ENCODE results near the gene YDJC.

YDJC gene

GRCh38 chr22:21634081-21634480, 4.3 kb upstream of the YDJC start:
- TF ChIP-seq EZH2phosphoT487 (conservative IDR thresholded peaks at IDR 0.05; ENCODE audit: low read length) (no peak), CTCF (IDR thresholded peaks at IDR 0.05; ENCODE audit: insufficient read depth, low read length, poor library complexity, severe bottlenecking) (no peak)
- Histone ChIP-seq H3K27me3 (ENCODE audit: low read length) (no peaks in the 10 kb centered on the region), H3K79me2 (ENCODE audit: insufficient read depth, low read length) (0 out of 2 replicates have a peak, but pooled peaks cover under 1% of the 10 kb centered on the region), H3K27ac (ENCODE audit: low read depth, low read length) (no peak overlapping the region), H3K9me2 (replicated peaks; ENCODE audit: insufficient read depth, low read length) (no peaks in the 10 kb centered on the region), H3F3A (ENCODE audit: insufficient read depth) (no peaks in the 10 kb centered on the region), H2AFZ (ENCODE audit: low read depth, low read length, severe bottlenecking) (no peak overlapping the region), H3K36me3 (ENCODE audit: low read length) (no peaks in the 10 kb centered on the region), H3K9me3 (ENCODE audit: insufficient read depth, low read length) (no peaks in the 10 kb centered on the region), H4K20me1 (ENCODE audit: low read depth, low read length) (no peaks in the 10 kb centered on the region), H3K4me2 (ENCODE audit: low read depth, low read length, poor library complexity, severe bottlenecking) (no peak overlapping the region), H3K4me3 (ENCODE audit: insufficient read depth, low read length, poor library complexity, severe bottlenecking) (no peak overlapping the region), H3K9ac (ENCODE audit: low read length) (no peak overlapping the region)

- no peak overlapping the region for H2AFZ ChIP-seq (ENCODE audit: low read depth, low read length, severe bottlenecking)
- H3K9ac ChIP-seq (ENCODE audit: low read length), result no peak overlapping the region
- no peaks in the 10 kb centered on the region for H3K36me3 ChIP-seq (ENCODE audit: low read length)
Measured at GRCh38 chr22:21633481-21633880, 3.7 kb upstream of the YDJC start.

GRCh38 chr22:21632931-21633330, 3.1 kb upstream of the YDJC start:
- H3K9ac ChIP-seq (ENCODE audit: low read length), result no peak overlapping the region
- H3K4me3 ChIP-seq (ENCODE audit: insufficient read depth, low read length, poor library complexity, severe bottlenecking), result no peak overlapping the region
- H3K9me2 ChIP-seq (replicated peaks; ENCODE audit: insufficient read depth, low read length), result no peaks in the 10 kb centered on the region
- H3K9me3 ChIP-seq (ENCODE audit: insufficient read depth, low read length), result no peaks in the 10 kb centered on the region
- H3K27ac ChIP-seq (ENCODE audit: low read depth, low read length), result no peak overlapping the region
- H3K79me2 ChIP-seq (ENCODE audit: insufficient read depth, low read length), result peaks cover 12% of the 10 kb centered on the region; the same call in 1 of the 2 replicates
- H4K20me1 ChIP-seq (ENCODE audit: low read depth, low read length), result no peaks in the 10 kb centered on the region
- TF ChIP-seq EZH2phosphoT487 (conservative IDR thresholded peaks at IDR 0.05; ENCODE audit: low read length) (no peak), CTCF (IDR thresholded peaks at IDR 0.05; ENCODE audit: insufficient read depth, low read length, poor library complexity, severe bottlenecking) (no peak)
- no peak overlapping the region for H3K4me2 ChIP-seq (ENCODE audit: low read depth, low read length, poor library complexity, severe bottlenecking)
- H3K27me3 ChIP-seq (ENCODE audit: low read length), result no peaks in the 10 kb centered on the region
- no peak overlapping the region for H2AFZ ChIP-seq (ENCODE audit: low read depth, low read length, severe bottlenecking)
- no peaks in the 10 kb centered on the region for H3F3A ChIP-seq (ENCODE audit: insufficient read depth)
- no peaks in the 10 kb centered on the region for H3K36me3 ChIP-seq (ENCODE audit: low read length)

More at GRCh38 chr22:21633481-21633880, 3.7 kb upstream of the YDJC start:
- no peaks in the 10 kb centered on the region for H3K9me2 ChIP-seq (replicated peaks; ENCODE audit: insufficient read depth, low read length)
- H3K9me3 ChIP-seq (ENCODE audit: insufficient read depth, low read length), result no peaks in the 10 kb centered on the region
- H3K79me2 ChIP-seq (ENCODE audit: insufficient read depth, low read length), result peaks cover 7% of the 10 kb centered on the region; the same call in 1 of the 2 replicates
- TF ChIP-seq CTCF (IDR thresholded peaks at IDR 0.05; ENCODE audit: insufficient read depth, low read length, poor library complexity, severe bottlenecking), result no peak
- TF ChIP-seq EZH2phosphoT487 (conservative IDR thresholded peaks at IDR 0.05; ENCODE audit: low read length), result no peak
- no peak overlapping the region for H3K27ac ChIP-seq (ENCODE audit: low read depth, low read length)
- no peak overlapping the region for H3K4me3 ChIP-seq (ENCODE audit: insufficient read depth, low read length, poor library complexity, severe bottlenecking)
- H3F3A ChIP-seq (ENCODE audit: insufficient read depth), result no peaks in the 10 kb centered on the region
- H3K4me2 ChIP-seq (ENCODE audit: low read depth, low read length, poor library complexity, severe bottlenecking), result no peak overlapping the region
- no peaks in the 10 kb centered on the region for H4K20me1 ChIP-seq (ENCODE audit: low read depth, low read length)
- no peaks in the 10 kb centered on the region for H3K27me3 ChIP-seq (ENCODE audit: low read length)
